HG03280 (cell line): ENCODE data around the gene DDX18.

Experiments used
- ATAC-seq: cut with Tn5 transposase; IDR thresholded peaks from one replicate; pipeline ENCODE4 v1.9.1; 2021; ENCODE audit warnings: mild to moderate bottlenecking, moderate library complexity; ENCODE audit not compliant: unreplicated experiment

Gene DDX18

GRCh38 chr2:117833911-117834310, 19.4 kb downstream of the DDX18 start:
- ATAC-seq, result no peak

GRCh38 chr2:117834992-117835391, 20.5 kb downstream of the DDX18 start:
- ATAC-seq, result no peak

- peak; percentile 59 for ATAC-seq
These were observed 21.7 kb downstream of the DDX18 start for GRCh38 chr2:117835990-117836760.

- ATAC-seq, result no peak
These were observed 30.8 kb downstream of the DDX18 start for GRCh38 chr2:117845304-117845703.

- ATAC-seq, result no peak
These were observed 35.5 kb downstream of the DDX18 start for GRCh38 chr2:117850015-117850414.

- no peak for ATAC-seq
These were observed 36.0 kb downstream of the DDX18 start for GRCh38 chr2:117850461-117850860.

GRCh38 chr2:117851969-117852368, 37.5 kb downstream of the DDX18 start:
- no peak for ATAC-seq

GRCh38 chr2:117853316-117853715, 38.8 kb downstream of the DDX18 start:
- ATAC-seq, result no peak

- no peak for ATAC-seq
These were observed 39.4 kb downstream of the DDX18 start for GRCh38 chr2:117853873-117854272.

GRCh38 chr2:117854610-117855009, 40.1 kb downstream of the DDX18 start:
- ATAC-seq, result no peak

GRCh38 chr2:117855886-117856285, 41.4 kb downstream of the DDX18 start:
- no peak for ATAC-seq

GRCh38 chr2:117856415-117857210, 42.1 kb downstream of the DDX18 start:
- ATAC-seq, result no peak

- no peak for ATAC-seq
These were observed 43.8 kb downstream of the DDX18 start for GRCh38 chr2:117858336-117858735.

- no peak for ATAC-seq
These were observed 44.5 kb downstream of the DDX18 start for GRCh38 chr2:117858892-117859531.

- no peak for ATAC-seq
These were observed 45.0 kb downstream of the DDX18 start for GRCh38 chr2:117859532-117859911.

- ATAC-seq, result no peak
These were observed 45.6 kb downstream of the DDX18 start for GRCh38 chr2:117859924-117860647.

- no peak for ATAC-seq
These were observed 48.0 kb downstream of the DDX18 start for GRCh38 chr2:117862459-117862858.

- ATAC-seq, result no peak
These were observed 61.3 kb downstream of the DDX18 start for GRCh38 chr2:117875786-117876185.

- ATAC-seq, result no peak
These were observed 64.5 kb downstream of the DDX18 start for GRCh38 chr2:117879003-117879402.
